Muscle of leg (tissue), 11 donors: ENCODE results near the gene PRSS16. TPM values are rescaled to one million over a fixed set of nuclear protein-coding genes. Genes with fewer than 3 reads are reported as not detected.
"Not testable (repeated sequence)": the region's sequence is repeated elsewhere in the genome, so short reads cannot be mapped to it uniquely, and the experiment has no call there.

ENCODE experiments used
- DNase-seq: peaks from one replicate; pipeline ENCODE4 v3.0.0; 2013
- H3K27ac ChIP-seq: one replicate; pipeline ENCODE4 v1.5.1; 2013; ENCODE audit warnings: mild to moderate bottlenecking, low read length, control low read depth
- H3K27me3 ChIP-seq: one replicate; pipeline ENCODE4 v1.6.1; 2013; ENCODE audit warnings: low read length; ENCODE audit not compliant: control insufficient read depth, insufficient read depth
- H3K36me3 ChIP-seq: one replicate; pipeline ENCODE4 v1.6.1; 2013; ENCODE audit warnings: low read length; ENCODE audit not compliant: control insufficient read depth, insufficient read depth
- H3K4me1 ChIP-seq: one replicate; pipeline ENCODE4 v1.6.1; 2013; ENCODE audit warnings: low read length; ENCODE audit not compliant: control insufficient read depth, insufficient read depth
- H3K4me3 ChIP-seq: one replicate; pipeline ENCODE4 v1.5.1; 2013; ENCODE audit warnings: low read length, control low read depth
- H3K9me3 ChIP-seq: replicated peaks from 2 replicates; pipeline ENCODE4 v1.6.1; 2013; ENCODE audit warnings: low read depth, low read length; ENCODE audit not compliant: control insufficient read depth
- WGBS: methylation state at CpG from one replicate; pipeline ENCODE4 v1.1.5; 2013; ENCODE audit warnings: missing lambda C conversion rate; ENCODE audit not compliant: insufficient coverage; 5-methylcytosine and 5-hydroxymethylcytosine counted together
- polyA plus RNA-seq, 8 donors: library from polyadenylated mRNA; unstranded; fragments of 120-200 nt; gene quantifications; one replicate each; pipeline versions ENCODE4 v1.2.1 to v1.2.3, GENCODE V29; 2013; ENCODE audit warnings: inconsistent platforms in 1 of 8, low replicate concordance in 1 of 8; ENCODE audit not compliant: insufficient read length in 8 of 8, insufficient read depth in 1 of 8
- total RNA-seq: library from RNA; stranded (reverse); fragments of 120-200 nt; gene quantifications from one replicate; pipeline ENCODE4 v1.2.4, GENCODE V29; 2013

The PRSS16 gene
- total and polyA plus RNA-seq, 9 donors: 0.09 to 1.7 (median 0.20) TPM

- H3K9me3 ChIP-seq: no peaks in the 10 kb centered on the region
- H3K36me3 ChIP-seq: no peaks in the 10 kb centered on the region
- H3K27me3 ChIP-seq: peaks cover 50% of the 10 kb centered on the region
- DNase-seq: no peak
- 100% methylated on average over 2 of the region's 21 CpGs for WGBS
- no peak overlapping the region for H3K4me3 ChIP-seq
- no peaks in the 10 kb centered on the region for H3K4me1 ChIP-seq
- H3K27ac ChIP-seq: no peak overlapping the region
These were observed 30.6 kb upstream of the PRSS16 start for GRCh38 chr6:27216874-27217273.

- not testable (repeated sequence) for H3K27ac ChIP-seq, DNase-seq, H3K36me3 ChIP-seq, H3K4me3 ChIP-seq, H3K9me3 ChIP-seq, H3K4me1 ChIP-seq
- WGBS: 76% methylated on average over 7 of the region's 15 CpGs
- peaks cover 24% of the 10 kb centered on the region for H3K27me3 ChIP-seq
These were observed 24.5 kb upstream of the PRSS16 start for GRCh38 chr6:27222971-27223370.

- DNase-seq: no peak
- no peak overlapping the region for H3K27ac ChIP-seq
- H3K4me1 ChIP-seq: no peaks in the 10 kb centered on the region
- peaks cover 32% of the 10 kb centered on the region for H3K27me3 ChIP-seq
- WGBS: 20% methylated on average over 1 of the region's 4 CpGs
- H3K4me3 ChIP-seq: no peak overlapping the region
- H3K36me3 ChIP-seq: no peaks in the 10 kb centered on the region
- H3K9me3 ChIP-seq: no peaks in the 10 kb centered on the region
These were observed 22.8 kb upstream of the PRSS16 start for GRCh38 chr6:27224729-27225128.

- no peaks in the 10 kb centered on the region for H3K9me3 ChIP-seq
- no CpG with 5 or more reads among the region's 5 CpGs for WGBS
- H3K27me3 ChIP-seq: peaks cover 50% of the 10 kb centered on the region
- H3K4me3 ChIP-seq: no peak overlapping the region
- H3K4me1 ChIP-seq: no peaks in the 10 kb centered on the region
- no peaks in the 10 kb centered on the region for H3K36me3 ChIP-seq
- H3K27ac ChIP-seq: no peak overlapping the region
- DNase-seq: no peak
These were observed 18.5 kb upstream of the PRSS16 start for GRCh38 chr6:27228963-27229477.

- peaks cover 51% of the 10 kb centered on the region for H3K27me3 ChIP-seq
- H3K9me3 ChIP-seq: no peaks in the 10 kb centered on the region
- H3K4me1 ChIP-seq: no peaks in the 10 kb centered on the region
- no peak for DNase-seq
- no peak overlapping the region for H3K27ac ChIP-seq
- H3K36me3 ChIP-seq: no peaks in the 10 kb centered on the region
- no peak overlapping the region for H3K4me3 ChIP-seq
- WGBS: no CpG with 5 or more reads among the region's 7 CpGs
These were observed 16.8 kb upstream of the PRSS16 start for GRCh38 chr6:27230758-27231111.

- H3K4me3 ChIP-seq: no peak overlapping the region
- WGBS: no CpG with 5 or more reads among the region's 3 CpGs
These were observed 12.9 kb upstream of the PRSS16 start for GRCh38 chr6:27234576-27234975.

GRCh38 chr6:27237089-27237803 is 10.3 kb upstream of the PRSS16 start:
- Histone ChIP-seq H3K4me1 (no peaks in the 10 kb centered on the region), H3K4me3 (no peak overlapping the region), H3K27ac (no peak overlapping the region), H3K27me3 (peaks cover 60% of the 10 kb centered on the region), H3K9me3 (no peaks in the 10 kb centered on the region), H3K36me3 (no peaks in the 10 kb centered on the region)
- 23% methylated on average over 8 of the region's 20 CpGs for WGBS
- DNase-seq: no peak

More at GRCh38 chr6:27234576-27234975, 12.9 kb upstream of the PRSS16 start:
- H3K27ac ChIP-seq: no peak overlapping the region
- H3K4me1 ChIP-seq: no peaks in the 10 kb centered on the region
- peaks cover 66% of the 10 kb centered on the region for H3K27me3 ChIP-seq
- no peak for DNase-seq
- H3K36me3 ChIP-seq: no peaks in the 10 kb centered on the region
- H3K9me3 ChIP-seq: no peaks in the 10 kb centered on the region

GRCh38 chr6:27238010-27238983 is 9.2 kb upstream of the PRSS16 start:
- Histone ChIP-seq H3K27ac (no peak overlapping the region), H3K27me3 (peaks cover 71% of the 10 kb centered on the region)

GRCh38 chr6:27239258-27239657 is 8.2 kb upstream of the PRSS16 start:
- Histone ChIP-seq H3K9me3 (no peaks in the 10 kb centered on the region), H3K4me1 (no peaks in the 10 kb centered on the region), H3K27me3 (peaks cover 69% of the 10 kb centered on the region), H3K36me3 (no peaks in the 10 kb centered on the region), H3K4me3 (no peak overlapping the region), H3K27ac (no peak overlapping the region)
- no CpG with 5 or more reads among the region's 6 CpGs for WGBS
- no peak for DNase-seq

More at GRCh38 chr6:27238010-27238983, 9.2 kb upstream of the PRSS16 start:
- WGBS: 5% methylated on average over 30 of the region's 41 CpGs
- Histone ChIP-seq H3K9me3 (no peaks in the 10 kb centered on the region), H3K4me1 (no peaks in the 10 kb centered on the region), H3K4me3 (no peak overlapping the region), H3K36me3 (no peaks in the 10 kb centered on the region)
- DNase-seq: no peak

- H3K9me3 ChIP-seq: no peaks in the 10 kb centered on the region
- no peaks in the 10 kb centered on the region for H3K4me1 ChIP-seq
- no peak for DNase-seq
- 77% methylated on average over 6 of the region's 7 CpGs for WGBS
- H3K27me3 ChIP-seq: peaks cover 61% of the 10 kb centered on the region
- H3K4me3 ChIP-seq: no peak overlapping the region
- no peaks in the 10 kb centered on the region for H3K36me3 ChIP-seq
- H3K27ac ChIP-seq: no peak overlapping the region
These were observed 6.1 kb upstream of the PRSS16 start for GRCh38 chr6:27241443-27241842.
